COLO668 (cell line): ENCODE measurements around the gene A2M.

Experiments used
- DNase-seq: peaks from one replicate; lab custom pipeline; 2025; ENCODE audit not compliant: unreplicated experiment; lab: John Stamatoyannopoulos, UW

Gene A2M

GRCh38 chr12:9040484-9041186, 75.1 kb downstream of the A2M start:
- no peak for DNase-seq

GRCh38 chr12:9039397-9039977, 76.2 kb downstream of the A2M start:
- no peak for DNase-seq

GRCh38 chr12:9037431-9037830, 78.3 kb downstream of the A2M start:
- no peak for DNase-seq

- no peak for DNase-seq
Measured at GRCh38 chr12:9036227-9036626, 79.5 kb downstream of the A2M start.

- DNase-seq = no peak
Measured at GRCh38 chr12:9034095-9034494, 81.6 kb downstream of the A2M start.

GRCh38 chr12:9033265-9033887, 82.3 kb downstream of the A2M start:
- no peak for DNase-seq

- DNase-seq = no peak
Measured at GRCh38 chr12:9032202-9032964, 83.3 kb downstream of the A2M start.

GRCh38 chr12:9030776-9031175, 84.9 kb downstream of the A2M start:
- no peak for DNase-seq

- DNase-seq = no peak
Measured at GRCh38 chr12:9027161-9028059, 88.3 kb downstream of the A2M start.

GRCh38 chr12:9024512-9024911, 91.2 kb downstream of the A2M start:
- no peak for DNase-seq

GRCh38 chr12:9022592-9022991, 93.1 kb downstream of the A2M start:
- no peak for DNase-seq
